ENCODE measurements around the gene HOXB9. TPM values are rescaled to one million over a fixed set of nuclear protein-coding genes. Genes with fewer than 3 reads are reported as not detected.

The HOXB9 gene
- total RNA-seq, 6 experiments from 2014 or later: not detected

GRCh38 chr17:48603959-48604769 is 22.0 kb downstream of the HOXB9 start:
- no peak overlapping the region for H3K27ac Mint-ChIP-seq
- peaks cover 95% of the 10 kb centered on the region for H3K27me3 Mint-ChIP-seq (ENCODE audit: insufficient read depth)
- no peak for TF ChIP-seq CTCF (IDR thresholded peaks at IDR 0.05)
- no peaks in the 10 kb centered on the region for H3K9me3 Mint-ChIP-seq
- no peaks in the 10 kb centered on the region for H3K36me3 Mint-ChIP-seq (ENCODE audit: low read depth)
- no peak overlapping the region for H3K4me3 Mint-ChIP-seq
- no peak for DNase-seq
- H3K4me1 Mint-ChIP-seq (ENCODE audit: low read depth): peaks cover 10% of the 10 kb centered on the region; the same call in 1 of the 2 replicates

GRCh38 chr17:48601539-48602425 is 24.4 kb downstream of the HOXB9 start:
- no peak for DNase-seq
- no peak for TF ChIP-seq CTCF (IDR thresholded peaks at IDR 0.05)
- Mint-ChIP-seq H3K36me3 (ENCODE audit: low read depth) (no peaks in the 10 kb centered on the region), H3K27me3 (ENCODE audit: insufficient read depth) (peaks cover 94% of the 10 kb centered on the region), H3K4me3 (no peak overlapping the region), H3K9me3 (no peaks in the 10 kb centered on the region), H3K4me1 (ENCODE audit: low read depth) (peaks cover 10% of the 10 kb centered on the region; the same call in 1 of the 2 replicates), H3K27ac (no peak overlapping the region)

- DNase-seq: no peak
- Mint-ChIP-seq H3K4me1 (ENCODE audit: low read depth) (peaks cover 15% of the 10 kb centered on the region; the same call in 1 of the 2 replicates), H3K27me3 (ENCODE audit: insufficient read depth) (peaks cover 94% of the 10 kb centered on the region), H3K36me3 (ENCODE audit: low read depth) (no peaks in the 10 kb centered on the region), H3K27ac (no peak overlapping the region), H3K9me3 (no peaks in the 10 kb centered on the region), H3K4me3 (no peak overlapping the region)
- no peak for TF ChIP-seq CTCF (IDR thresholded peaks at IDR 0.05)
Observed at GRCh38 chr17:48601207-48601538, 25.0 kb downstream of the HOXB9 start.

GRCh38 chr17:48600244-48601098 is 25.7 kb downstream of the HOXB9 start:
- DNase-seq: no peak

More at GRCh38 chr17:48600244-48601098, 25.7 kb downstream of the HOXB9 start:
- H3K9me3 Mint-ChIP-seq: no peaks in the 10 kb centered on the region
- TF ChIP-seq CTCF (IDR thresholded peaks at IDR 0.05): no peak
- no peak overlapping the region for H3K27ac Mint-ChIP-seq
- no peaks in the 10 kb centered on the region for H3K36me3 Mint-ChIP-seq (ENCODE audit: low read depth)
- H3K27me3 Mint-ChIP-seq (ENCODE audit: insufficient read depth): peaks cover 95% of the 10 kb centered on the region
- no peak overlapping the region for H3K4me3 Mint-ChIP-seq
- H3K4me1 Mint-ChIP-seq (ENCODE audit: low read depth): peaks cover 22% of the 10 kb centered on the region; the same call in 1 of the 2 replicates
